Hematopoietic multipotent progenitor cell treated with erythropoietin and hydrocortisone succinate and interleukin-3 and kit ligand, for 4 days (in vitro differentiated cells): ENCODE measurements around the gene ANO2.
A peak's percentile ranks its signal among the peaks of the same experiment; 100 is the strongest.

Experiments
- DNase-seq: peaks from one replicate; pipeline ENCODE4 v3.0.0-alpha.2; 2015

ANO2 gene

DNA sequence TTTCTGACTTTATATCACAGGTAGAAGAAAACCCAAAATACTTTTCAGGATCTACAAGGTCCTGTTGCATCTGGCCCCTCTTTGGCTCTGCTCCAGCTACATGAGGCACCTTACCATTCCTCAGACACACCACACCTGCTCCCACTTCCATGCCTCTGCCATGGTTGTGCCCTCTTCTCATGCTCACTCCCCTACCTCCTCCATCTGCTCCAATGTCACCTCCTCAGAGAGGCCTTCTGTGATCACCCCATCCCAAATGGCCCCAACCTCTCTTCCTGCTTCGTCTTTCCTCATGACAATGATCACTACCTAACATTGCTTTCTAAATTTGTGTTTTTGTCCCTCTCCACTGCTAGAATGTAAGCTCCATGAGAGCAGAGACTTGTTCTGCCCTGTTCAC is 174.3 kb downstream of the ANO2 start:
- DNase-seq = no peak

DNA sequence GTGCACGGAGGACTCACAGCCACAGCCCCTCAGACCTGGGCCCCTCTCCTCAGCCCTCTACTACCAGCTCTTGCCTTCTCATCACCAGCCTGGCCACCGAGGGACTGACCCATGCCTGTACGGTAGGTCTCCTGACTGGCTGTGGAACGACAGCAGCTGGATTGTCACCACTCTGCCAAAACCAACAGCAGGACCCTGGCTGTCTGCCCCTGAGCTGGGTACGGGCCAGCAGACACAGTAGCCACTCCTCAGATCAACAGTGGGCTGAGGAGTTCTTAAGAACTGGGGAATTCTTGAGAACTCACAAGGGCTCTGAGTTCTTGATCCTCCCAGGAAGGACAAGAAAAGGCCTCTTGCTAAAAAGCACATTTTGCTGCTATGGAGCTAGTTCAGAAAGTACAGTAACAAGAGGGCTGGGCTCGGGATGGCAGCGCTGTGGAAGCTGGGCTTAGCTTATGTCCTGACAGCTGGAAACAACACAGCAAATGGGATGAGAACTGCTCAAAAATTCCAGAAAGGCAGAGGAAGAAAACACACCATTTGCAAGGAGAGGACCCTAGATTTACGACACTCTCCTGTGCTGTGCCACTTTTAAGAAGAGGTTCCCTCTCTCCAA is 176.4 kb downstream of the ANO2 start:
- DNase-seq = no peak

DNA sequence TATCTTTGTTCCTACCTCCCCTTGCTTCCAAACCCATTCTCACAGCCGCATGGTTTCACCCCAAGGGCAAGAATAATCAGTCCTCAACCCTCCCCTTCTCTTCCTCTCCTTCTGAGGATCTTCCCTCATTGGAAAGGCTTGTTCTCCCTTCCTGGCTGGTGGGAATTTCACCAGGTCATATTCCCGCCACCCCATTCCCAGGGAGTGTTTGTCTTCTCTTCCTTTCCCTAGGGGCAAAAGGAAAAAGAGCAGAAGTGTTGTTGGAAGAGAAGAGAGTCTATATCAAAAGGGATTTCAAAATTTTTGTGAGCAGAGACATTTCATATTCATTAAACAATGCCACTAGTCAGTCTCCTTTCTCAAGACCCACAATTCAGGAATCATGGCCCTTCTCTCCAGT is 176.9 kb downstream of the ANO2 start:
- DNase-seq = no peak

GRCh38 chr12:5758347-5758746 is 186.7 kb downstream of the ANO2 start:
- no peak for DNase-seq

- DNase-seq = no peak
These were observed 188.7 kb downstream of the ANO2 start for GRCh38 chr12:5756338-5756842.

GRCh38 chr12:5748027-5748426 is 197.0 kb downstream of the ANO2 start:
- no peak for DNase-seq

GRCh38 chr12:5746917-5747316 is 198.1 kb downstream of the ANO2 start:
- peak; percentile 10 for DNase-seq

- DNase-seq = no peak
These were observed 198.8 kb downstream of the ANO2 start for GRCh38 chr12:5746036-5746908.

DNA sequence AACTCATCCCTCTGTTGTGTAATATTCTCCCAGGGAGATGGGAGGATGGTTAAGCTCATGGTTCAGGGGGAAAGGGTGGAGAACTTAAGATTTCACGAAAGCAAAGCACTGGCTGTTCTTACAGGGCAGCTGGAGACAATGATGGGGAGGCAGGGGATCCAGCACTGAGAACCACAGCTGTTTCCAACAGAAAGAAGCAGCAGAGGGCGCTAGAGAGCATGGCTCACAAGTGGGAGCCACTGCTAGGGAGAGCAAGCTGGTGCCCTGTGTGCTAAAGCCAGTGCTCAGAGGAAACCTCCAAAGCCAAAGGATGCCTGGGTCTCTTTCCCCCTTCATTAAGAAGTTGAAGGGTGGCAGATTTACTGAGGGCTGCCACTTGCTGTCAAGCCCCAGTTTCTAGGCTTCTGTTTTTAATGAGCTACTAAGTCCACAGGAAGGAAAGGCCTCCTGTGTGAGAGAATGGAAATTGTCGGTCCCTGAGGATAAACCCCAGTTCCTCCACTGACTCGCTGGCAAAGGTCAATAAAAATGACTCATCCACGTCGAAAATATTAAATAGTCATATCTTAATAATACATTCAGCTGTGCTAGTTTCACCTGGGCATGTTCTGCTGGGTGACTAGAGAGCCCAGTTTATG is 199.7 kb downstream of the ANO2 start:
- DNase-seq = peak; percentile 84

- peak; percentile 9 for DNase-seq
These were observed 202.8 kb downstream of the ANO2 start for GRCh38 chr12:5742258-5742657.

- no peak for DNase-seq
These were observed 205.1 kb downstream of the ANO2 start for GRCh38 chr12:5739917-5740316.

- no peak for DNase-seq
These were observed 207.3 kb downstream of the ANO2 start for GRCh38 chr12:5737778-5738177.

DNA sequence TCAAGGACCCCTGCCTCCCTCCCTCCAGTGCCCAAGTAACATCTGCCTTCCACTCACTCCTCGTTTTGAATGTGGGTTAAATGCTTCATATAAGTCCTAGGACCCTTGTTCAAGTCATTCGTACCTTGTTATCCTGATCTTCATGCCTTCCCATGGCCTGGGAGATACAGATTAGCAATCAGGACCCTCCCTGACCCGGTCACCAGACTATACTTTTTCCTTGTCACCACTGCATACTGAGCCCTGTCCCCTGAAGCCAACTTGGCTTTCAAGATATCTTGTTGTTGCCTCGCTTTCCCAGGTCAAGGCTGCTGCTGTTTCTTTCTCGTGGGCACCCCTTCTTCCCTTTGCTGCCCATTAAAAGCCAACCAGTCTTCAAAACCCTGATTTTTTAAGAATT is 208.5 kb downstream of the ANO2 start:
- no peak for DNase-seq

- no peak for DNase-seq
These were observed 209.0 kb downstream of the ANO2 start for GRCh38 chr12:5736016-5736415.

GRCh38 chr12:5733916-5734315 is 211.1 kb downstream of the ANO2 start:
- no peak for DNase-seq

GRCh38 chr12:5733136-5733755 is 211.8 kb downstream of the ANO2 start:
- no peak for DNase-seq

- DNase-seq = no peak
These were observed 214.1 kb downstream of the ANO2 start for GRCh38 chr12:5730962-5731361.

DNA sequence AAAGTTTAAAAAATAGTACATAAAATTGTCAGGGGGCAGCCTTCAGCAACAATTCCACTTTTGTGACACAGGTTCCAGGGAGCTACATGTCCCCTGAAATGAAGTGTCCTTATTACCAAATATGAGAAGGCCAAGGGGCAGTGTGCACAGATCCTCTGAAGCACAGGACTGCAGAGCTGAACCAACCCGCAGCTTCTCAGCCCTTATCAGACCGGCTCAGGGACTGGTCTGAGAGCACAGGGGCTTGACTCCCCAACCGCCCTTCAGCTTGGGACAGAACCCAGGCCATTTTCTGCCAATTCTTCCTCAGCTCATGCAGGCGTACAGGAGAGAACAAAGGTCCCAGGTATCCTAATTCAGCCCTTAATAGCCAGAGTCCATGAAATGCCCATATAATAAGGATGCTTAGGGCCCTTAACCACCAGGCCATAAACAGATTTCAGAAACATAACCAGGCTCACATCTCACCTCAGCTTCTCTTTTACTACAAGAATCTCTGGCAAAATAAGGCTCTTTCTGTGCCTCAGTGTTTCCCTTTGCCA is 221.3 kb downstream of the ANO2 start:
- peak; percentile 69 for DNase-seq

DNA sequence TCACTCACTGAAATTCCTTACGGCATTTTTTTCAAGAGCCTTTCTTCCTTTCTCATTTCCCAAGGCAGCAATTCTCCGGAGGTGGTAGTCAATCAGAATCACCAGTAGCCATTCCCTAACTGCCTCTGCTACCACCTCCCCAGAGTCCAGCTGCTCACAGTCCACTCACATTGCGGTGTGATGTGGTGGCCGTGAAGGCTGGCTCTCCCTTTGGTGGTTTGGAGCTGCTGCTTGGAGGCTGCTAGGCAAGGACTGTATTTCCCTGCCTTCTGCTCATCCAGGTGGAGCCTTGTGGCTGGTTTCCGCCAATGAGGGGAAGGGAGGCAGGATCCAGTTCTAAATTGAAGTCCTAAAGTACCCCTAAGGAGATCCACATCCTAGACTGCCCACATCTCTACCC is 222.0 kb downstream of the ANO2 start:
- DNase-seq = no peak

- no peak for DNase-seq
These were observed 224.6 kb downstream of the ANO2 start for GRCh38 chr12:5720381-5721005.

DNA sequence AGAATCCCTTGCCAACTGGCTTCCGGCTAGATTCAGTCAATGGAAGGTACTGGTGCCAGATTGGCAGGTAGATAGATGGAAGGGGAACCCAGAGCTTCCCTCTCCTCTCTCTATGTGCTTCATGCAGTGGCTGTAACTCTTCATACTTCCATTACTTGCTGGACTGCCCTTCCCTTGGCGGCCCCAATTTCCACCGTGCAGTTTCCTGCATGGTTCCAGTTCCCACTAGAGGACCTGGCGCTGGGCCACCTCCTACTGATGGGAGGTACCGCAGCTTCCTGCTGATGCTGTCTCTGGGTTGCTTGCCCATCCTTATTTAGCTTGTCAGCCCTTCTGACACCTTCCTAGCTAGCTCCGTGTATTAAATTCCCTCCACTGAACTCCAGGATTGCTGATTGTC is 226.4 kb downstream of the ANO2 start:
- DNase-seq = no peak

- DNase-seq = no peak
These were observed 227.0 kb downstream of the ANO2 start for GRCh38 chr12:5718073-5718472.

DNA sequence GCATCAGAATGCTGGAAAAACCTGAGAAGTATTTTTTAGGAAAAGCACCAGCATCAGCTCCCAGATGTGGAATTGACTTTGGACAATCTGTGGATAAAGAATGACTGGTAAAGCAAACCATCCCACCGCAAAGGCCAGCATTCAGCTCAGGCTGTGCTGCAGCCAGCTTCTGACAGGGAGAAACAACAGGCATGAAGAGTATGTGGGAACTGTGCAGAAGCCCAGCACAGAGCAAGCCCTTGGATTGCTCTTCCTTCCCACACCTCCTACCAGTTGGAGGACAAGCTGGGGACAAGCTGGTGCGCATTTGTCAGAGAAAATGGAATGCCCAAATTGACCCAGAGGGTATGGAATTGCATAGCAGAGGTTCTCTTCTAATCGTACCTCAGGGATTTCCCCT is 228.1 kb downstream of the ANO2 start:
- DNase-seq = no peak
